ENCODE results near the gene EREG. TPM values are rescaled to one million over a fixed set of nuclear protein-coding genes. Genes with fewer than 3 reads are reported as not detected.
A peak's percentile ranks its signal among the peaks of the same experiment; 100 is the strongest.

Gene EREG
- polyA plus RNA-seq, 1 donor (not counting 4 experiments of a cell fraction or from before 2014, with no cell fraction given): 38.7 TPM

DNA sequence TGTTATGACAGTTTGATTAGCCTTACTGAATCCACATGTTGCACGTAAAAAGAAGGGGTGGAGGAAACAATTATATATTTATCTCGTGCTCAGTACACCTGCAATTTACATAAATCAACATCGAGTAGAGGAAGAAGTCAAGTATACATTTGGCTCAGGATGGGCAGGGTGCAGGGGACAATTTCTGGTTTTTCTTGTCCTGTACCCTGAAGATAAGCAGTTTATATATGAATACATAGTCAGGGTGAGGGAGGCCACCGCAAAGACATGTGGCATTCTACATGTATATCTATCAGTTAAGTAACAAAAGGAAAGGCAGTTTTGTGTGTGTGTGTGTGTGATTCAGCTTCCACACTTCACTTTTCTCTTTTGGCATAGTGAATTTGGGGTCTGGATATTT is 11.1 kb upstream of the EREG start:
- no peak overlapping the region for H3K9ac ChIP-seq (ENCODE audit: control insufficient read depth, extremely low read depth, insufficient read depth, low read length)
- TF ChIP-seq EZH2 (IDR thresholded peaks at IDR 0.05; ENCODE audit: low read length): no peak
- TF ChIP-seq, protein P1, sequence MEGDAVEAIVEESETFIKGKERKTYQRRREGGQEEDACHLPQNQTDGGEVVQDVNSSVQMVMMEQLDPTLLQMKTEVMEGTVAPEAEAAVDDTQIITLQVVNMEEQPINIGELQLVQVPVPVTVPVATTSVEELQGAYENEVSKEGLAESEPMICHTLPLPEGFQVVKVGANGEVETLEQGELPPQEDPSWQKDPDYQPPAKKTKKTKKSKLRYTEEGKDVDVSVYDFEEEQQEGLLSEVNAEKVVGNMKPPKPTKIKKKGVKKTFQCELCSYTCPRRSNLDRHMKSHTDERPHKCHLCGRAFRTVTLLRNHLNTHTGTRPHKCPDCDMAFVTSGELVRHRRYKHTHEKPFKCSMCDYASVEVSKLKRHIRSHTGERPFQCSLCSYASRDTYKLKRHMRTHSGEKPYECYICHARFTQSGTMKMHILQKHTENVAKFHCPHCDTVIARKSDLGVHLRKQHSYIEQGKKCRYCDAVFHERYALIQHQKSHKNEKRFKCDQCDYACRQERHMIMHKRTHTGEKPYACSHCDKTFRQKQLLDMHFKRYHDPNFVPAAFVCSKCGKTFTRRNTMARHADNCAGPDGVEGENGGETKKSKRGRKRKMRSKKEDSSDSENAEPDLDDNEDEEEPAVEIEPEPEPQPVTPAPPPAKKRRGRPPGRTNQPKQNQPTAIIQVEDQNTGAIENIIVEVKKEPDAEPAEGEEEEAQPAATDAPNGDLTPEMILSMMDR (optimal IDR thresholded peaks at IDR 0.05 in 1 of 3, IDR thresholded peaks at IDR 0.05 in 1 of 3, conservative IDR thresholded peaks at IDR 0.05 in 1 of 3; ENCODE audit: extremely low read depth in 1 of 3, insufficient read depth in 2 of 3, low read length in 3 of 3): no peak
- no peak overlapping the region for H3K4me2 ChIP-seq (ENCODE audit: control insufficient read depth, extremely low read depth, insufficient read depth, low read depth, low read length)
- no peaks in the 10 kb centered on the region for H4K20me1 ChIP-seq (ENCODE audit: control insufficient read depth, extremely low read depth, insufficient read depth, low read length)
- H3K9me3 ChIP-seq (ENCODE audit: control insufficient read depth, low read depth, low read length): no peaks in the 10 kb centered on the region
- H3K36me3 ChIP-seq (ENCODE audit: control insufficient read depth in 2 of 2, extremely low read depth in 1 of 2, insufficient read depth in 2 of 2, low read length in 2 of 2): no peaks in the 10 kb centered on the region
- dilution Hi-C loops (cut with MboI; ENCODE audit: extremely low pct_ligation_motif_present, low sequenced_read_pairs): no loop called here
- DNase-seq (ENCODE audit: low read depth, low spot score) (no peak), FAIRE-seq (no peak)
- H3K27me3 ChIP-seq (ENCODE audit: control insufficient read depth, extremely low read depth, insufficient read depth, low read length): no peaks in the 10 kb centered on the region
- no peak overlapping the region for H3K4me3 ChIP-seq (ENCODE audit: control insufficient read depth in 2 of 3, extremely low read depth in 1 of 3, insufficient read depth in 2 of 3, low read depth in 1 of 3, low read length in 3 of 3)
- H3K4me1 ChIP-seq (ENCODE audit: control insufficient read depth, extremely low read depth, insufficient read depth, low read length): peaks cover 15% of the 10 kb centered on the region
- no peaks in the 10 kb centered on the region for H3K9me1 ChIP-seq (ENCODE audit: control insufficient read depth, extremely low read depth, insufficient read depth, low read length)
- no peak overlapping the region for H3K27ac ChIP-seq (ENCODE audit: control insufficient read depth, insufficient read depth, low read length)
- peaks cover 3% of the 10 kb centered on the region for H3K79me2 ChIP-seq (ENCODE audit: control insufficient read depth, insufficient read depth, low read length)
- H2AFZ ChIP-seq (ENCODE audit: control insufficient read depth, low read length): no peak overlapping the region

DNA sequence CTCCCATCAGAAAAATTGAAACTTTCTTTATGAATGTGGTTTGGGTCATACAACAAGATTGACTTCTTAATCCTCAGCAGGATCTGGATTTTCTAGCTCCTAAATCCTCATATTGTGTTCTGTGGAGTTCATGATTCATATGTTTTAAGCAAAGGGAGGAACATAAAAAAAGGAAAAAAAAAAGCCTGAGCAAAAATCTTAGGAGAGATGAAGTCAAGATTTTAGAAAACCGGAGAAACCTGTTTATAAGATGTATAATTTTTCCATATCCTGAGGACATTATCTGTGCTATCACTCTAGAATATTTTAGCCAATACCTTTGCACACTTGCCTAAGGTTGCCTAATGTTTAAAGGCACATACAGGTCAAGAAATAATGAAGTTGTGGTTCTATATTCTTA is 7.0 kb upstream of the EREG start:
- no peak overlapping the region for H2AFZ ChIP-seq (ENCODE audit: control insufficient read depth, low read length)
- H3K36me3 ChIP-seq (ENCODE audit: control insufficient read depth in 2 of 2, extremely low read depth in 1 of 2, insufficient read depth in 2 of 2, low read length in 2 of 2): no peaks in the 10 kb centered on the region
- H3K9me3 ChIP-seq (ENCODE audit: control insufficient read depth, low read depth, low read length): no peaks in the 10 kb centered on the region
- DNase-seq (ENCODE audit: low read depth, low spot score): no peak
- no peaks in the 10 kb centered on the region for H3K9me1 ChIP-seq (ENCODE audit: control insufficient read depth, extremely low read depth, insufficient read depth, low read length)
- peak; percentile 67 for FAIRE-seq
- dilution Hi-C loops (cut with MboI; ENCODE audit: extremely low pct_ligation_motif_present, low sequenced_read_pairs): no loop called here
- H3K9ac ChIP-seq (ENCODE audit: control insufficient read depth, extremely low read depth, insufficient read depth, low read length): no peak overlapping the region
- H4K20me1 ChIP-seq (ENCODE audit: control insufficient read depth, extremely low read depth, insufficient read depth, low read length): no peaks in the 10 kb centered on the region
- peak overlapping the region; percentile 47 for H3K27ac ChIP-seq (ENCODE audit: control insufficient read depth, insufficient read depth, low read length)
- H3K4me1 ChIP-seq (ENCODE audit: control insufficient read depth, extremely low read depth, insufficient read depth, low read length): peaks cover 31% of the 10 kb centered on the region
- H3K4me2 ChIP-seq (ENCODE audit: control insufficient read depth, extremely low read depth, insufficient read depth, low read depth, low read length): peak overlapping the region; percentile 65
- H3K27me3 ChIP-seq (ENCODE audit: control insufficient read depth, extremely low read depth, insufficient read depth, low read length): no peaks in the 10 kb centered on the region
- TF ChIP-seq EZH2 (IDR thresholded peaks at IDR 0.05; ENCODE audit: low read length): no peak
- TF ChIP-seq, protein P1 (optimal IDR thresholded peaks at IDR 0.05 in 1 of 3, IDR thresholded peaks at IDR 0.05 in 1 of 3, conservative IDR thresholded peaks at IDR 0.05 in 1 of 3; ENCODE audit: extremely low read depth in 1 of 3, insufficient read depth in 2 of 3, low read length in 3 of 3): no peak
- no peak overlapping the region for H3K4me3 ChIP-seq (ENCODE audit: control insufficient read depth in 2 of 3, extremely low read depth in 1 of 3, insufficient read depth in 2 of 3, low read depth in 1 of 3, low read length in 3 of 3)
- peaks cover 6% of the 10 kb centered on the region for H3K79me2 ChIP-seq (ENCODE audit: control insufficient read depth, insufficient read depth, low read length)

Data from keratinocyte (primary cell).